ENCODE measurements around the gene MRPS25. TPM values are rescaled to one million over a fixed set of nuclear protein-coding genes. Genes with fewer than 3 reads are reported as not detected.

The MRPS25 gene
- total and polyA plus RNA-seq, 9 of the 15 experiments (the other 6 are each of a cell fraction or from before 2014, with no cell fraction given) = 34.3 to 129 (median 78.2) TPM

GRCh38 chr3:15052335-15053242 is 12.5 kb downstream of the MRPS25 start (continued):
- peak; percentile 98 for TF ChIP-seq MEIS2 (IDR thresholded peaks at IDR 0.05; ENCODE audit: partially characterized antibody)
- TF ChIP-seq, protein P1, sequence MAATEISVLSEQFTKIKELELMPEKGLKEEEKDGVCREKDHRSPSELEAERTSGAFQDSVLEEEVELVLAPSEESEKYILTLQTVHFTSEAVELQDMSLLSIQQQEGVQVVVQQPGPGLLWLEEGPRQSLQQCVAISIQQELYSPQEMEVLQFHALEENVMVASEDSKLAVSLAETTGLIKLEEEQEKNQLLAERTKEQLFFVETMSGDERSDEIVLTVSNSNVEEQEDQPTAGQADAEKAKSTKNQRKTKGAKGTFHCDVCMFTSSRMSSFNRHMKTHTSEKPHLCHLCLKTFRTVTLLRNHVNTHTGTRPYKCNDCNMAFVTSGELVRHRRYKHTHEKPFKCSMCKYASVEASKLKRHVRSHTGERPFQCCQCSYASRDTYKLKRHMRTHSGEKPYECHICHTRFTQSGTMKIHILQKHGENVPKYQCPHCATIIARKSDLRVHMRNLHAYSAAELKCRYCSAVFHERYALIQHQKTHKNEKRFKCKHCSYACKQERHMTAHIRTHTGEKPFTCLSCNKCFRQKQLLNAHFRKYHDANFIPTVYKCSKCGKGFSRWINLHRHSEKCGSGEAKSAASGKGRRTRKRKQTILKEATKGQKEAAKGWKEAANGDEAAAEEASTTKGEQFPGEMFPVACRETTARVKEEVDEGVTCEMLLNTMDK (IDR thresholded peaks at IDR 0.05; ENCODE audit: borderline replicate concordance, insufficient read depth, low read depth, low read length, poor library complexity, severe bottlenecking) = peak; percentile 24
- peak; percentile 63; the same call in 1 of the 2 replicates for TF ChIP-seq CEBPB (tag; IDR thresholded peaks at IDR 0.05)
- peak; percentile 95 for TF ChIP-seq RNF2 (IDR thresholded peaks at IDR 0.05)
- peak; percentile 16; the same call in 1 of the 2 replicates for TF ChIP-seq NR2C1 (IDR thresholded peaks at IDR 0.05)
- TF ChIP-seq NR2C1 (tag; IDR thresholded peaks at IDR 0.05) = peak; percentile 51
- no peak for TF ChIP-seq RFX1 (IDR thresholded peaks at IDR 0.05)
- TF ChIP-seq NR1H2 (CRISPR knock-in tag; IDR thresholded peaks at IDR 0.05) = no peak
- TF ChIP-seq CHD1 (IDR thresholded peaks at IDR 0.05; ENCODE audit: low read length) = no peak
- no peak for TF ChIP-seq NCOA6 (IDR thresholded peaks at IDR 0.05)
- TF ChIP-seq NR4A1 (CRISPR knock-in tag; IDR thresholded peaks at IDR 0.05) = no peak
- no peak for TF ChIP-seq NR4A1 (tag; IDR thresholded peaks at IDR 0.05)
- no peak for TF ChIP-seq XRCC3 (IDR thresholded peaks at IDR 0.05)
- TF ChIP-seq ZNF274 (IDR thresholded peaks at IDR 0.05; ENCODE audit: borderline replicate concordance, low read depth, low read length) = peak; percentile 88; the same call in 1 of the 2 replicates
- no peak for TF ChIP-seq ZNF740 (CRISPR knock-in tag; IDR thresholded peaks at IDR 0.05)
- no peak for TF ChIP-seq ZNF740 (tag; IDR thresholded peaks at IDR 0.05)
- peak; percentile 49 for TF ChIP-seq ZNF263 (CRISPR knock-in tag; IDR thresholded peaks at IDR 0.05; ENCODE audit: borderline replicate concordance)
- TF ChIP-seq NFIX (CRISPR knock-in tag; IDR thresholded peaks at IDR 0.05; ENCODE audit: low read depth) = no peak
- 0 out of 2 replicates have a peak, but pooled peaks have one; percentile 52 for TF ChIP-seq KHSRP (IDR thresholded peaks at IDR 0.05)
- TF ChIP-seq, protein P2, sequence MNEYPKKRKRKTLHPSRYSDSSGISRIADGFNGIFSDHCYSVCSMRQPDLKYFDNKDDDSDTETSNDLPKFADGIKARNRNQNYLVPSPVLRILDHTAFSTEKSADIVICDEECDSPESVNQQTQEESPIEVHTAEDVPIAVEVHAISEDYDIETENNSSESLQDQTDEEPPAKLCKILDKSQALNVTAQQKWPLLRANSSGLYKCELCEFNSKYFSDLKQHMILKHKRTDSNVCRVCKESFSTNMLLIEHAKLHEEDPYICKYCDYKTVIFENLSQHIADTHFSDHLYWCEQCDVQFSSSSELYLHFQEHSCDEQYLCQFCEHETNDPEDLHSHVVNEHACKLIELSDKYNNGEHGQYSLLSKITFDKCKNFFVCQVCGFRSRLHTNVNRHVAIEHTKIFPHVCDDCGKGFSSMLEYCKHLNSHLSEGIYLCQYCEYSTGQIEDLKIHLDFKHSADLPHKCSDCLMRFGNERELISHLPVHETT (CRISPR knock-in tag; conservative IDR thresholded peaks at IDR 0.05 in 1 of 2, IDR thresholded peaks at IDR 0.05 in 1 of 2) = peak in 1 of 2 experiments; percentile 88; a peak in 2 of 4 replicates
- TF ChIP-seq ARHGAP35 (IDR thresholded peaks at IDR 0.05; ENCODE audit: partially characterized antibody) = no peak
- TF ChIP-seq ELF4 (CRISPR knock-in tag; IDR thresholded peaks at IDR 0.05) = peak; percentile 88
- TF ChIP-seq RBM39 (optimal IDR thresholded peaks at IDR 0.05; ENCODE audit: low read depth, low read length) = no peak
- TF ChIP-seq SMARCE1 (IDR thresholded peaks at IDR 0.05) = peak; percentile 95
- no peak for TF ChIP-seq FOXJ2 (tag; IDR thresholded peaks at IDR 0.05)
- no peak for TF ChIP-seq DNMT1 (IDR thresholded peaks at IDR 0.05)
- no peak for TF ChIP-seq PHTF2 (CRISPR knock-in tag; IDR thresholded peaks at IDR 0.05)

Data from K562 (cell line).